NCI-H187 (cell line): Measurements from ENCODE around the gene OSGIN1.
A peak's percentile ranks its signal among the peaks of the same experiment; 100 is the strongest.

Experiments used
- DNase-seq, 2 experiments: peaks; one replicate each; lab custom pipeline; 2025; lab: John Stamatoyannopoulos, UW

OSGIN1 gene

DNA sequence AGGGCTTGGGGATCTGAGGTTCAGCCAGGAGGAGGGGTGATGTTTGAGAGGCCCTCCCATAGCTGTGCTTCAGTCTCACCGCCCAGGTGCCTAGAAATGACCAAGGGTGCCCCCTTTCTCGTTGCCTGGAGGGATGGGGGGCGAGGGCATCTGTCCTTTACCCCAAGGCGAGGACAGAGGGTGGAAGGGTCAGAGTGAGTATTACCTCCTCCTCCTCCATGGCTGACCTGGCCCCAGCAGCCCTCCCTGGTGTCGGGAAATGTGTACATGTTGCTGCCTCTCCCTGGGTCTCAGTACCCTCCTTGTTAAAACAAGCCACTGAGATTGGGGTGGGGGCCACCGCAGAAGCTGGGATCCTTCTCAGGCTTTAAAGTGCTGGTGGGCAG, 17.4 kb downstream of the OSGIN1 start:
- DNase-seq, result no peak

DNA sequence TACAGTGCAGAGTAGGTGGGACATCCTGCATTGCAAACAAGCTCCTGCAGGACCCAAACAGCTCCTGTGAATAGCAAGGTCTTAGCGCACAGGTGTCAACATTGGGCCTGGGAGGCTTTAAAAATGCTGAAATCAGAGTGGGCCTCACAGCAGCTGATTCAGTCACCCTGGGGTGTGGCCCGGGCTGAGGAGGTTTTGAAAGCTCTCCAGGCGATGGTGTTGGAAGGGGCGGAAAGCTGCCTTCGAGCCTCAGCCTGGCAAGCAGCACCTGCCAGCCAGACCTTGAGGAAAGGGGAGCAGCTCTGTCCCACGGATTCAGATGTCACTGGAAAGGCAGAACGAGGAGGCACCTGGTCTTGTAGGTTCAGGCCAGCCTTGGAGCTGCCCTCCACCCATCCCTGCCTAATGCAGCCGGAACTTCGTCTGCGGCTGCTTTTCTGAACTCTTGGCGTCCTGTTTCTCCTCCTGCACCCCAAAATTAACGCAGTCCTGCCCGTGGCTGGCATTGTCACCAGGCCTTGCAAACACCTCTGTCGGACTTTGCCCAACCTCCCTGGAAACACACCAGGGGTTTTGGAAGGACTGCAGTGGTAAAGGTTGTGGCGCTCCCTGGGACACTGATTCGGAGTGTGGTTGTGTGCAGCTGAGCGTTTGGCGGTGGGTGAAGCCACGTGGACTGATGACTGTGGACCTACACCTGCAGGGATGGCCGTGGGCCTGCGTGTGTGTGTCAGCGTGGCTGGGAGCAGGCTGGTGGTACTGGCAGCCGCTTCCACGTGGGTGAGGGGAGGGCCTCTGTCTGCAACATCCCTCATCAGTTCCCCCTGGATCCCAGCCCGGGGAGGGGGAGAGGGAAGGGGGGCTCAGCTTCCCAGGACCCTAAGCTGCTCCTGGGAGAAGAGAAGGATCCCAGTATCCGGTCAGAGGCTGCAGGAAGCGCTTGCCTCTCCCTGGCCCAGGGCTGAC, 18.4 kb downstream of the OSGIN1 start:
- DNase-seq, result peak in 1 of 2 experiments; percentile 39

DNA sequence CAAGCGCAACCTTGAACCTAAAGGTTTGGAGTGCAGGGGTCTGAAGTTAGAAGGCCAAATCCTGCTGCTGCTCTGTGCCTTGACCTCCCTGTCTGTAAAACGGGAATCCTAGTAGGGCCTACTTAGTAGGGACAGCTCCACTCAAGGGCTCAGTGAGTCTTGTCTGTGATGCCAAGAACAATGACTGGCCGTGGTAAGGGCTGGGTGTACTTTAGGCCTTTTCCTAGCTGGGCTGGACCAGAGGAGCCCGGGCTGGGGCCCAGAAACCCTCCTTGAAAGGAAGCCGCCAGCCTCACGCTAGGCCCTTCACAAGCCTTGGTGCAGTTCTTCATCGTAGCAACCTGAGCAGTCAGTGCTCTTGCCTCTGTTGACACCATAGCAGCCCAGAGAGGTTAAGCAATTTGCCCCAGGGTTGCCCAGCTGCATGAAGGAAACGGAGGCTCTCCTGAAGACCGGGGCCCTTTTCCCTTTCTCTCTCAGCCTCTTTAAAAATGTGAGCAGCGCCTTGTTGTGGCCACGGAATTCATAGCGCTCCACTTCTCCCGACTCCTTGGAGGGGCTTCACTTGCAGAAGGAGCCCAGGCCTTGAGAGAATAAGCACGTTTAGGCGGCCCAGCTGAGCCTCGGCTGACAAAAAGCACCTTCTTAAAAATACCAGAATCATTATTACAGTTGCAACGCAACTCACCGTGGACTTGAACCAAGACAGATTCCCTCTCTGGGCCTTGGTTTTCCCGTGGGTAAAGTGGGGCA, 19.4 kb downstream of the OSGIN1 start:
- DNase-seq, result no peak

DNA sequence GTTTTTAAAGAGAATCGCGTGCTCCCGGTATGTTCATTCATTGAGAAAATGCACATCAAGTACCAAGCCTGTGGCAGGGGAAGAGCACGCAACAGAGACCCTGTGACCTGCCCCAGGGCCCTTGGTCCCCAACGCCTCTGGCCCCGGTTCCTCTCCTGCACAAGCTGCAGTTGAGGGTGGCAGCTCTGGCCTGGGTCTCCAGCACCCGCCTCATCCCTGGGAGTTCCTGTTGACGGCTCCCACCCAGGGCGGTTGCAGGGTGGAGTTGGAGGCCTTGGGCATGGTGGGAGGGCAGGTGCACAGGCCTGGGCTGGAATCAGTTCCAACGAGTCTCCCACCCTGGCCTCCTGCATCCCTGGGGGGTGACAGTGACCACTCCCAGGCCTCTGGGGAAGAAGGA, 20.0 kb downstream of the OSGIN1 start:
- no peak for DNase-seq

DNA sequence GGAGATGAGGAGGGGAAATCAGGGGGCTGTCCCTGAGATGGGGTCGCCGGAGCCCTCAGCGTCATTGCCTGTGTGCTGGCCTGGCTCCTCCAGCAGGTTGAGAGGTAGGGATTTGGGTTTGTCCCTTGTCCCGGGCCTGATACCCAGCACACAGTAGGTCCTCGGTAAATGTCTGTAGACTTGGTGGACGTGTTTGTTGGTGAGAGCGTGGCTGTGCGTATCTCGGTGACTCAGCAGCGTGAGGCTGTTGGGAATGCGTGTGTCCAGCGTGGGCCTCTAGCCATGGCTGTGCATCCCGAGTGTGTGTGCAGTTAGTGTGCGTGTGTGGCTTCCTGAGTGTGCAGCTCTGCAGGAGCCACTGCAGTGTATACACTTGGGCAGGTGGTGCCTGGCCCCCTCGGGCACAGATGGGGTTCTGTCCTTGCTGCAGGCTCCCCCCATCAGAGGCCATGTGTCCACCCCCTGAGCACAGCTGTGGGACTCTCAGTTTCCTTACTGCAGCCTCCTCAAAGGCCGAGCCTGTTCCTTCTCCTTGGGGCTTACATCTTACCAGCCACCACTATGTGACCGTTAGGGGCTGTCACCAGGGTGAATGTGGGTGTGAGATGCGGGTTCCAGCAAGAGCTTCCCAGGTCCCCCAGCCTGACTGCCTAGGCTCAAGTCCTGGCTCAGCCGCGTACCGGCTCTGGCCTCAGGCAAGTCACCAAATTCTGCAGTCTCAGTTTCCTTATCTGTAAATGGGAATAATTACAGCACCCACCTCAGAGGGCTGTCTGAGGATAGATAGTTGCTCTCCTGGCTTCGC, 20.7 kb downstream of the OSGIN1 start:
- no peak for DNase-seq

DNA sequence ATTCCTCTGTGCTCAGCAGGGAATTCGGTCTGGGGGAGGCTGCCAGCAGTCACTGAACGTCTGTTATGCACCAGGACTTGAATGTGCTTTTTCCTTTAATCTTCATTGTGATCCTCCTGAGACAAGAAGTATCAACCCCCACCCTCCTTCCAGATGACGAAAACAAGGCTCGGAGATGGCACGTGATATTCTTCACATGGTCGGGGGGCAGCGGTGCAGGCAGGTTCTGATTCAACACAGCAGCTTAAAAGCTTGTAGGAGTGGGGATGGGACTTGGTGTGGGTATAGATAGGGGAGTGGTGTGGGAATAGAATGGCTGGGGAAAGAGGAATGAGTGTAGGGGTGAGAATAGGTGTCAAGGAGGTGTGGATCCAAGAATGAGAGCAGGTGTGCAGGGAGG, 21.4 kb downstream of the OSGIN1 start:
- DNase-seq, result no peak

DNA sequence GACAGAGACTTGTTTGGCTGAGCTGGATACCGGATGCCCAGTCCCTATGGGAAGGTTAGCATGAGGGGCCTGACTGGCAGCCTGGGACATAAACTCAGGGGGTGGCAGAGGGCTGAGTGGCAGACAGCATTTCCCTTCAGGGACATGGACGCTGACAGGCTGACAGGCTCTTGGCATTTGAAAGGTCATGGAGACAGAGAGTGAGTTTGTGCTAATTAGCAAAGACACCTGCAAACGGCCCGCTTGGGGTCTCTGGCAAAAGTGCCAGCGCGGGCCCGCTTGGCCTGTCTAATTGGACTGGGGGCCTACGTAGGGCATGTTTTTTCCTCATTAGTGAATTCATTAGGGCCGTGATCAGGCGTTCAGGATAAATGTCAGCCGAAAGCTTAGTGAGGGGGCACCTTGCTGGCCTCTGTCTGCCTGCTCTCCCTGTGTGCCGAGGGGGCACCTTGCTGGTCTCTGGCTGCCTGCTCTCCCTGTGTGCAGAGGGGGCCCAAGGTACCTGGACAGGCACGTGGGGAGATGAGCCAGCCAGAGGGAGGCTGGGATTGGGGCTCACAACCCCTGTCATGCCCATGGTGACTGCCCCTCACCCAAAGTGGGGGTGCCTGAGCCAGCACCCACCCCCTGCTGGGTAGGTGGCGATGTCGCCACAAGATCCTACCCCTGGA, 22.7 kb downstream of the OSGIN1 start:
- DNase-seq, result no peak

DNA sequence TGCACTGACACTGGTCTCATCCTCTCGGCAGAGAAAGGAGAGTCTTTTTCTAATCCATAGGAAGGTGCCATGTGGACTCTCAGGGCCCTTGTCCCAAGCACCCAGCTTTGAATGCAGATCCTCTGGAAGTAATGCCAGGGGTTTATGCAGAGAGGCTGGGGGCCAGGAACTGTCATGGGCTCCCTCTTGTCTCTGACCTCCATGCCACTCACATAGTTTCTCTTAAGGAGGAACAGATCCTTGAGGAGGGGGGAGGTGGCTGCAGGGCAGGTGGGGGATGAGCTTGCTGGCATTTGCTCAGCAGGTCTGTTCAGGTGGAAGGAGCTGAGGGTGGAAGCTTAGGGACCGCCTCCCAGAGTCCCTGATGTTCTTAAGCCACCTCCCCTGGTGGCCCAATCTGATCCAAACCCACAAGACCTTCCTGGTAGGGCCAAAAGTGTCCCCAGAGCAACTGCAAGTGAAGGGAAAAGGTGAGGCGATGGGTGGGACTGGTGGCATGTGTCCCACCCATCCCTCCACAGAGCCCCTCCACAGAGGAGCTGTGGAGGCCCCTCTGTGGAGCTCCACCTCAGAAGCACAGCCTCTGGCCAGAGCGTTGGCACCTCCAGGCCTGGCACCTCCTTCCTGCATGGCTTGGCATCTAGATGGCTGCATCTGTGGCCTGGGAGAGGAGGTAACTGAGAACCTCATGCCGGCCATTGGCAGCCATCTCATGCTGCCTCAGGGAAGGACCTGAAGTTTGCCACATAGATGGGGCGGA, 24.2 kb downstream of the OSGIN1 start:
- no peak for DNase-seq

DNA sequence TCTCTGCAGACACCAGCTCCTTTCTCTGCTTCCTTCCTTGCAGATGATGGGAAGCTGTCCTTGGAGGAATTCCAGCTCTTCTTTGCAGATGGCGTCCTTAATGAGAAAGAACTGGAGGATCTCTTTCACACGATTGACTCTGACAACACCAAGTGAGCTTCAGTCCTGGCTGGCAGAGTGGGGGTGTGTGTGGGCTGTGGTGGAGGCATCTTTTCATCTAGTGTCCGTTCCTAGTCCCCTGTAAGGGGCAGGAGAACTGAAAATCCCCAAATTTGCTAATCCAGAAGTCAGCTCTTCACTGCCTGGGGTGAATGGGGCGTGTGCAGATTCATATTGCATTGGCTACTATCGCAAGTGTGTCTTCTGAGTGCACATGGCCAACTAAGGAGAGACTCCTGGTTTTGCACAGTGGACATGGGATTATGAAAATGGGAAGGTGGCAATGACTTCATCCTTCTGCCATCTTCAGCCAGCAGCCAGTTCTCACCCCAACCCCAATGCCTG, 25.4 kb downstream of the OSGIN1 start:
- DNase-seq, result no peak

DNA sequence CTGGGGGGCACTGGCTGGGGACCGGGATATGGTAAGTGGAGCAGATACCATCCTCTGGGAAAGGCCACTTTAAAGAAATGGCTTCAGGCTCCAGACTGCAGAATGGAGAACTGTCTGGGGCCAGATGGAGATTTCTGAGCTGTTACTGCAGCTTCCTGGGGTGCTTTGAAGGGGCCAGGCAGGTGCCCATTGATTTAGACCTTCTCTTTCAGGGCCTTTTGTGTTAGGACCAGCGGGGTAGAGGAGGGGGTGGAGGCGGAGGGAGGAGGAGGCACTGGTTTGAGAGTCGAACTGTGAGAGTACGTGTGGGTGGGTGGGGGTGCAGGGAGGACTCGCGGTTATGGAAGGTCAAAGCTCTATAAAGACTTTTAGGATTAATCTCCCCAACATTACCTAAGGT, 26.4 kb downstream of the OSGIN1 start:
- DNase-seq, result no peak

DNA sequence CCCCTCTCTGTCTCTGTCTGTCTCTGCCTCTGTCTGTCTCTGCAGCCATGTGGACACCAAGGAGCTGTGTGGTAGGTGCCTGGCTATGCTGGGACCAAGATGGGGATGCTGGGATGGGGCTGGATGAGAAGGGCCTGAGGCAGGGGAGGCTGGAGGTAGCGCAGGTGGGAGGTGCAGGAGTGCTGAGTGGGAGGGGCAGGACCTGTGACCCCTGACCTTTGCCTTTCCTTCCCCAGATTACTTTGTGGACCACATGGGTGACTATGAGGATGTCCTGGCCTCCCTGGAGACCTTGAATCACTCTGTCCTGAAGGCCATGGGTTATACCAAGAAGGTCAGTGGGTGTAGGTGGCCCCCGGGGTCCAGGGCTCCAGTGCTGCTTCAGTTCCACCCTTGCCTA, 27.8 kb downstream of the OSGIN1 start:
- DNase-seq, result no peak

DNA sequence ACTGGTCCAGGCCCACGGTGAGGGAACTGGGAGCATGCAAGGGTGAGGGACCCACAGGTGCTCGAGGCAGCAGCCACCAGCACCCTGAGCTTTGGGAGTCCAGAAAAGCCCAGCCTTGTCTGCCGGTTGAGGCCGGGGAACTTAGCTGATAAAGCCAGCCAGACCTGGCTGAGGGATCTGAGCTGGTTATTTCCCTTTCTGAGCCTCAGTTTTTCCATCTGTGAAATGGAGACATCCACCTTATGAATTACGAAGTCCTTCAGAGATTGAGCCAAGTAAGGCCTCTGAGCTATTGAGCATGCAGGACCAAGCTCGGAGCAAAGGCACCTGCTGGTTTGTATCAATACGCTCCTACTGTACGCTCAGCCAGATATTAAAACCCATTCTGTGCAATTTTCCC, 28.8 kb downstream of the OSGIN1 start:
- DNase-seq, result no peak

DNA sequence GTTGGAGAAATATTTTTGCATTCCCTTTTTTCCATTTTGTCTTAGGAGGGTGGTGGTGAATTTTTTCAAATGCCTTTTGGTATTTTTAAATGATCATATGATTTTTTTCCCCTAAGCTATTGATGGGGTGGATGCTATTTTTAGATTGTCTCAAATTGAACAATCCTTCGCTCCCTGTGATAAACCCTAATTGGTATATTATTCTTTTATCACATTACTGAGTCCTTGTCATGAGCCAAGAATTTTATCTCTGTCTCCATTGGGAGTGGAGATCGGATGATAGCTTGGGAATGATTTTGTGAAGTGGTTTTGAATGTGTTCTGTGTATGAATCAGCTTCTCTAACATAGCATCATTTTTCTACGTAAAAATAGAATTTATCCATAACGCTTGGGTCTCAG, 30.5 kb downstream of the OSGIN1 start:
- no peak for DNase-seq

DNA sequence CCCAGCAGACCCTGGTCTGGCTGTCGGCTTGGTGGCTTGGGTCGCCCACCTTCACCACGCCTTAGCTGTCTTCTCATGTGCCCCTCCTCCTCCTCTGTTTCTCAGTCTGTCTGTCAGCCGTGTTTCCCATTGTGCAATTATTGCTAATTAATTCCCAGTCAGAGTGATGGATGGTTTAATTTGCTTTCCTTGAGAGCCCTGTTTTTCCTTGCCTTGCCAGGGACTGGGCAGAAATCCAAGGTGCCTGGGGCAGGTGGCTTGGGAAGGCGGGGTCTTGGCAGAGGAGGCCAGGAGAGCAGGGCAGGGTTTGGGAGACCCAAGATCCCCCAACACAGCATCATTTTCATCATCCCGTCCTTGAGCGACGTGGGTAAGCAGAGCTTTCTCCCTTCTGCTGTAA, 36.3 kb downstream of the OSGIN1 start:
- DNase-seq, result no peak

DNA sequence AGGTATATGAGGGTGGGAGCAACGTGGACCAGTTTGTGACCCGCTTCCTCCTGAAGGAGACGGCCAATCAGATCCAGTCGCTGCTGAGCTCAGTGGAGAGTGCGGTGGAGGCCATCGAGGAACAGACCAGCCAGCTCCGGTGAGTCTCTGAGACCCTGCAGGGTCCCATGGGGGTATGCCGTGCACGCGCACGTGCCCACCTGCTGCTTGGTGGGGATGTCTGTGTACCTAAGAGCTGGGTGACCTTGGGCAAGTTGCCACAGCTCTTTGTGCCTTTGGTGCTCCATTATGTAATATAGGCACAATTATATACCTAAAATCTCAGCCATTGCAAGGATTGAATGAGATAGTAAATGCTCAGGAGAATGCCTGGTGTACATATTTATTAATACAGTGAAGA, 37.5 kb downstream of the OSGIN1 start:
- no peak for DNase-seq

DNA sequence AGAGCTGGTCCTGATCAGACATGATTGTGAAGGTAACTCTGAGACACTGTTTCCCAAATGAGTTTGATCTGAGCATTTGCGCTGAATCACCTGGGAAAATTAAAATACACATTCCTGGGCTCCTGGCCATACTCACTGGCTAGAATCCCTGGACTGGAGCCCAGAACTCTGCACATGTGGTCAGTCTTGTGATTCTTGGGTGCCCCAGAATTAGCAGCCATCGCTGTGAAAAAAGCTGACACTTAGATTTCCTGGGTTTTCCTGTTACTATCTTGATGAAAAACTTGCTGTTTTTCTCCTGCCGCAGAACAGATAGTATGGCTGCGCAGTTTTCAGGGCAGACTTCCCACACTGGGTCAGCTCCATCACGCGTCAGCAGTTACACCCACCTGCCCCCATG, 39.6 kb downstream of the OSGIN1 start:
- no peak for DNase-seq

DNA sequence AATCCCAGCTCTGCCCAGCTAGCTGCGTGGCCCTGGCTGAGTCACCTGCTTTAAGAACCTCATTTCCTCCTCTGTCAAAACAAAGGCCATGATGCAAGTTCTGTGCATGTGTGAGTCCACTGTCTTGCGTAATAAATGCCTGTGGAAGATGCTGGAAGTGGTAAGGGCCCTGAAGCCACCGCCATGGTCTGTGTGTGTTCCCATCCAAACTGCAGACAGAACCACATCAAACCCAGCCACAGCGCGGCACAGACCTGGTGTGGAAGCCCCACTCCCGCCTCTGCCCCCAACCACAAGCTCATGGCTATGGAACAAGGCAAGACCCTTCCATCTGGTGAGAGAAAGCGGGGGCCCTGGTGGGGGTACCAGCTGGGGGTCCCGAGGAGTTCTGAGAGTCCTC, 41.0 kb downstream of the OSGIN1 start:
- no peak for DNase-seq

DNA sequence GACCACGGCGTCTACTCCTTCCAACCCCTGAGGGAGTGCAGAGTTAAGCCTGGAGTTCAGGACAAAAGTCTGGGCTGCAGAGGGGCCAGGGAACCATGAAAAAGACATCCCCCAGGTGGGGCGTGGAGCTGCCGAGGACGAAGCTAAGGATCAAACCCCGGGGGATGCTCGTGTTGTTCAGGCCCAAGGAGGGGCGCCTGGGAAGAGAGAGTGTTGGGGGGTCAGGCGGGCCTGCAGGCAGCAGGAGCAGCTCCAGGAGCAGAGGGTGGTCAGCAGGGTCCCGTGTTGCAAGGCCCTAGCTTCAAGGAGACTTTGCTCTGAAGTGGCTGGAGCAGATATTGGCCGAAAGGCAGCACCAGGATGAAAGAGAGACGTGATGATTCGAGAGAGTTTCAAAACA, 41.7 kb downstream of the OSGIN1 start:
- DNase-seq, result no peak

DNA sequence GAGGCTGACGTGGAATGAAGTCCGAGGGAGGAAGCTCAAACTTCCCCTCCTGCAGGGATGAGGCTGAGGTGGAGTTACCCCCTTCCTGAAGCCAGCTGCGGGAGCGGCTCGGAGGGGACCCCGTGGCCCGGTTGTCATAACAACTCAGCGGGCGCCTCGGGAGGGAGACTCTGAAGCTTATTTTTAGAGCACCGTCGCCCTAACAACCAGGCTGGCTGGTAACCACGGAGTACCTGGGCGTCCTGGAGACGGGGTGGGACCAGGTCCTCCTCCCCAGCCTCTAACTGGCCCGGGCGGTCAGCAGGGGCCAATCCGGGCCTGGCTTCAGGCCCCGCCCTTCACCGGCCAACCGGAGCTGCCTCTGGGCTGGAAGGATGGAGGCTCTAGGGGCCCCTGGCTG, 42.7 kb downstream of the OSGIN1 start:
- peak; percentile 15 to 68 for DNase-seq

DNA sequence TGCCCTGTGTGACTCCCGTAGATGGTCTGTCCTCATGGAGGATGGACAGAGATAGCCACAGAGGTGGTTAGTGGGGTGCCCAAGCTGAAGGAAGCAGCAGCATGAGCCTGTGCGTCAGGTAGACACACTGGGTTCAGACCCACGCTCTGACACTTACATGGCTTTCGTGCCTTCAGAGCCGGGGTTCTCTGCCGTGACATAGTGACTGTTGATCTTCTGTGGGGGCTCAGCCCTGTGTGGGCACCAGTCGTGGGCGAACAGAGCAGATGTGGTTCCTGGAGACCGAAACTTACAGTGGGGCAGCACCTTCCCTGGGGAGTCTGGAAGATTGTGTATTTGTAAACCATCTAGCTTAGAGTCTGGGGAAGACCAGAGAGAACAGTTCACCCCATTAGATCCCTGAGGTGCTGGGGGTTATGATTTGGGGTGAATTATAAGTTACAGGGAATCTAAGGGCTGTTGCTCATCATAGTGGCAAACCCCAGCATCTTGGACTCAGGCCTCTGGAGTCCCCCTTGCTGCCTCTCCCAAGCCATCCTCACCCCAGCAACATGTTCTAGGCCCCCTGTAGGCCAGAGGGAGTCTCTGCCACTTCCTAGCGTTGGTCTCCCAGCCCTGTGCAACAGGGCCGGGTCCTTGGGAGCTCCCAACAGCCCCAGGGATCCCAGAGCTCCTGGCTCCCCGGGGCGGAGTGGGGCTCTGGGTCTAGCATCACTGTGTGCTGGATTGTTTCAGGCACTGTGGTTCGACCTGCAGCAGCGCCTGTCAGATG, 43.6 kb downstream of the OSGIN1 start:
- DNase-seq, result no peak
